HEK293 (cell line): Measurements from ENCODE around the gene UNC13A.
A peak's percentile ranks its signal among the peaks of the same experiment; 100 is the strongest.

Experiments used
- KLF1 ChIP-seq: fragments of 450-650 bp; formaldehyde crosslinking; IDR thresholded peaks from 2 replicates; pipeline ENCODE4 v1.5.1; 2016; ENCODE audit warnings: missing biosample characterization, missing genetic modification characterization
- KLF16 ChIP-seq: fragments of 450-650 bp; formaldehyde crosslinking; IDR thresholded peaks from 2 replicates; pipeline ENCODE4 v1.5.1; 2017; ENCODE audit warnings: missing biosample characterization, missing genetic modification characterization
- OVOL3 ChIP-seq: fragments of 450-650 bp; formaldehyde crosslinking; IDR thresholded peaks from 2 replicates; pipeline ENCODE4 v1.5.1; 2016; ENCODE audit warnings: missing biosample characterization, missing genetic modification characterization
- REPIN1 ChIP-seq: fragments of 450-650 bp; formaldehyde crosslinking; IDR thresholded peaks from 2 replicates; pipeline ENCODE4 v1.5.1; 2017; ENCODE audit warnings: missing biosample characterization, missing genetic modification characterization, low read depth
- REST ChIP-seq: fragments of 450-650 bp; formaldehyde crosslinking; IDR thresholded peaks from 2 replicates; pipeline ENCODE4 v1.5.1; 2016; ENCODE audit warnings: missing biosample characterization, missing genetic modification characterization
- TCF7L2 ChIP-seq: IDR thresholded peaks from 2 replicates; pipeline ENCODE4 v1.6.1; 2011; ENCODE audit warnings: low read depth, mild to moderate bottlenecking, inconsistent platforms, low read length, moderate library complexity, borderline replicate concordance
- ZNF184 ChIP-seq: fragments of 450-650 bp; IDR thresholded peaks from 2 replicates; pipeline ENCODE4 v1.5.1; 2018; ENCODE audit warnings: missing biosample characterization, mild to moderate bottlenecking, missing genetic modification characterization
- ZNF202 ChIP-seq: fragments of 450-650 bp; formaldehyde crosslinking; IDR thresholded peaks from 2 replicates; pipeline ENCODE4 v1.5.1; 2016; ENCODE audit warnings: missing biosample characterization, missing genetic modification characterization, borderline replicate concordance
- ZNF239 ChIP-seq: fragments of 450-650 bp; formaldehyde crosslinking; IDR thresholded peaks from 2 replicates; pipeline ENCODE4 v1.5.1; 2016; ENCODE audit warnings: missing biosample characterization, missing genetic modification characterization
- ZNF398 ChIP-seq: fragments of 450-650 bp; formaldehyde crosslinking; IDR thresholded peaks from 2 replicates; pipeline ENCODE4 v1.5.1; 2017; ENCODE audit warnings: missing biosample characterization, missing genetic modification characterization
- ZNF404 ChIP-seq: fragments of 450-650 bp; formaldehyde crosslinking; IDR thresholded peaks from 2 replicates; pipeline ENCODE4 v1.5.1; 2017; ENCODE audit warnings: missing biosample characterization, missing genetic modification characterization
- ZNF449 ChIP-seq: fragments of 450-650 bp; formaldehyde crosslinking; IDR thresholded peaks from 2 replicates; pipeline ENCODE4 v1.5.1; 2017; ENCODE audit warnings: missing biosample characterization, mild to moderate bottlenecking, missing genetic modification characterization, moderate library complexity
- ZNF501 ChIP-seq: fragments of 450-650 bp; formaldehyde crosslinking; IDR thresholded peaks from 2 replicates; pipeline ENCODE4 v1.5.1; 2016; ENCODE audit warnings: missing biosample characterization, missing genetic modification characterization
- ZNF548 ChIP-seq: fragments of 450-650 bp; formaldehyde crosslinking; IDR thresholded peaks from 2 replicates; pipeline ENCODE4 v1.5.1; 2016; ENCODE audit warnings: missing biosample characterization, missing genetic modification characterization
- ZNF555 ChIP-seq: fragments of 450-650 bp; formaldehyde crosslinking; conservative IDR thresholded peaks from 2 replicates; pipeline ENCODE4 v1.5.1; 2017; ENCODE audit warnings: missing biosample characterization, mild to moderate bottlenecking, missing genetic modification characterization, inconsistent platforms
- ZNF571 ChIP-seq: fragments of 450-650 bp; formaldehyde crosslinking; IDR thresholded peaks from 2 replicates; pipeline ENCODE4 v1.5.0; 2017; ENCODE audit warnings: missing biosample characterization, missing genetic modification characterization
- ZNF580 ChIP-seq: fragments of 450-650 bp; formaldehyde crosslinking; IDR thresholded peaks from 2 replicates; pipeline ENCODE4 v1.5.1; 2016; ENCODE audit warnings: missing biosample characterization, missing genetic modification characterization
- ZNF792 ChIP-seq: fragments of 450-650 bp; formaldehyde crosslinking; IDR thresholded peaks from 2 replicates; pipeline ENCODE4 v1.5.1; 2016; ENCODE audit warnings: missing biosample characterization, missing genetic modification characterization
- ZSCAN23 ChIP-seq: fragments of 450-650 bp; formaldehyde crosslinking; IDR thresholded peaks from 2 replicates; pipeline ENCODE4 v1.5.1; 2016; ENCODE audit warnings: missing biosample characterization, missing genetic modification characterization
- TF ChIP-seq, protein P1 (sequence below): fragments of 450-650 bp; formaldehyde crosslinking; IDR thresholded peaks from 2 replicates; pipeline ENCODE4 v1.5.1; 2016; ENCODE audit warnings: missing biosample characterization, missing genetic modification characterization, low read depth
- TF ChIP-seq, protein P2 (sequence below): sonication (generic); formaldehyde crosslinking; IDR thresholded peaks from 2 replicates; pipeline ENCODE4 v1.8.1; 2022; ENCODE audit warnings: mild to moderate bottlenecking, moderate library complexity, missing genetic modification reagents
- TF ChIP-seq, protein P3 (sequence below): fragments of 450-650 bp; formaldehyde crosslinking; IDR thresholded peaks from 2 replicates; pipeline ENCODE4 v1.5.1; 2016; ENCODE audit warnings: missing biosample characterization, missing genetic modification characterization, borderline replicate concordance

The UNC13A gene

GRCh38 chr19:17555929-17556813, 132.0 kb downstream of the UNC13A start (continued):
- TF ChIP-seq REST (tag by site-specific recombination) (no peak), ZNF184 (tag by site-specific recombination) (no peak), ZNF404 (tag by site-specific recombination) (no peak), ZNF202 (tag by site-specific recombination) (no peak), ZNF501 (tag by site-specific recombination) (0 out of 2 replicates have a peak, but pooled peaks have one; percentile 32), ZNF571 (tag by site-specific recombination) (no peak), ZNF548 (tag by site-specific recombination) (no peak), TCF7L2 (no peak), ZNF792 (no peak), ZNF449 (no peak), ZNF580 (tag by site-specific recombination) (no peak), ZNF239 (0 out of 2 replicates have a peak, but pooled peaks have one; percentile 43), ZNF398 (tag by site-specific recombination) (0 out of 2 replicates have a peak, but pooled peaks have one; percentile 5), OVOL3 (tag by site-specific recombination) (no peak), REPIN1 (tag by site-specific recombination) (no peak), KLF16 (tag by site-specific recombination) (peak; percentile 47; the same call in 1 of the 2 replicates), ZSCAN23 (tag by site-specific recombination) (no peak), KLF1 (tag by site-specific recombination) (no peak), ZNF555 (tag by site-specific recombination) (no peak)
- TF ChIP-seq, protein P1, sequence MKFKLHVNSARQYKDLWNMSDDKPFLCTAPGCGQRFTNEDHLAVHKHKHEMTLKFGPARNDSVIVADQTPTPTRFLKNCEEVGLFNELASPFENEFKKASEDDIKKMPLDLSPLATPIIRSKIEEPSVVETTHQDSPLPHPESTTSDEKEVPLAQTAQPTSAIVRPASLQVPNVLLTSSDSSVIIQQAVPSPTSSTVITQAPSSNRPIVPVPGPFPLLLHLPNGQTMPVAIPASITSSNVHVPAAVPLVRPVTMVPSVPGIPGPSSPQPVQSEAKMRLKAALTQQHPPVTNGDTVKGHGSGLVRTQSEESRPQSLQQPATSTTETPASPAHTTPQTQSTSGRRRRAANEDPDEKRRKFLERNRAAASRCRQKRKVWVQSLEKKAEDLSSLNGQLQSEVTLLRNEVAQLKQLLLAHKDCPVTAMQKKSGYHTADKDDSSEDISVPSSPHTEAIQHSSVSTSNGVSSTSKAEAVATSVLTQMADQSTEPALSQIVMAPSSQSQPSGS (tag by site-specific recombination), result no peak
- TF ChIP-seq, protein P2, sequence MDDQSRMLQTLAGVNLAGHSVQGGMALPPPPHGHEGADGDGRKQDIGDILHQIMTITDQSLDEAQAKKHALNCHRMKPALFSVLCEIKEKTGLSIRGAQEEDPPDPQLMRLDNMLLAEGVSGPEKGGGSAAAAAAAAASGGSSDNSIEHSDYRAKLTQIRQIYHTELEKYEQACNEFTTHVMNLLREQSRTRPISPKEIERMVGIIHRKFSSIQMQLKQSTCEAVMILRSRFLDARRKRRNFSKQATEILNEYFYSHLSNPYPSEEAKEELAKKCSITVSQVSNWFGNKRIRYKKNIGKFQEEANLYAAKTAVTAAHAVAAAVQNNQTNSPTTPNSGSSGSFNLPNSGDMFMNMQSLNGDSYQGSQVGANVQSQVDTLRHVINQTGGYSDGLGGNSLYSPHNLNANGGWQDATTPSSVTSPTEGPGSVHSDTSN, result no peak; the same call in 1 of the 2 replicates
- TF ChIP-seq, protein P3, sequence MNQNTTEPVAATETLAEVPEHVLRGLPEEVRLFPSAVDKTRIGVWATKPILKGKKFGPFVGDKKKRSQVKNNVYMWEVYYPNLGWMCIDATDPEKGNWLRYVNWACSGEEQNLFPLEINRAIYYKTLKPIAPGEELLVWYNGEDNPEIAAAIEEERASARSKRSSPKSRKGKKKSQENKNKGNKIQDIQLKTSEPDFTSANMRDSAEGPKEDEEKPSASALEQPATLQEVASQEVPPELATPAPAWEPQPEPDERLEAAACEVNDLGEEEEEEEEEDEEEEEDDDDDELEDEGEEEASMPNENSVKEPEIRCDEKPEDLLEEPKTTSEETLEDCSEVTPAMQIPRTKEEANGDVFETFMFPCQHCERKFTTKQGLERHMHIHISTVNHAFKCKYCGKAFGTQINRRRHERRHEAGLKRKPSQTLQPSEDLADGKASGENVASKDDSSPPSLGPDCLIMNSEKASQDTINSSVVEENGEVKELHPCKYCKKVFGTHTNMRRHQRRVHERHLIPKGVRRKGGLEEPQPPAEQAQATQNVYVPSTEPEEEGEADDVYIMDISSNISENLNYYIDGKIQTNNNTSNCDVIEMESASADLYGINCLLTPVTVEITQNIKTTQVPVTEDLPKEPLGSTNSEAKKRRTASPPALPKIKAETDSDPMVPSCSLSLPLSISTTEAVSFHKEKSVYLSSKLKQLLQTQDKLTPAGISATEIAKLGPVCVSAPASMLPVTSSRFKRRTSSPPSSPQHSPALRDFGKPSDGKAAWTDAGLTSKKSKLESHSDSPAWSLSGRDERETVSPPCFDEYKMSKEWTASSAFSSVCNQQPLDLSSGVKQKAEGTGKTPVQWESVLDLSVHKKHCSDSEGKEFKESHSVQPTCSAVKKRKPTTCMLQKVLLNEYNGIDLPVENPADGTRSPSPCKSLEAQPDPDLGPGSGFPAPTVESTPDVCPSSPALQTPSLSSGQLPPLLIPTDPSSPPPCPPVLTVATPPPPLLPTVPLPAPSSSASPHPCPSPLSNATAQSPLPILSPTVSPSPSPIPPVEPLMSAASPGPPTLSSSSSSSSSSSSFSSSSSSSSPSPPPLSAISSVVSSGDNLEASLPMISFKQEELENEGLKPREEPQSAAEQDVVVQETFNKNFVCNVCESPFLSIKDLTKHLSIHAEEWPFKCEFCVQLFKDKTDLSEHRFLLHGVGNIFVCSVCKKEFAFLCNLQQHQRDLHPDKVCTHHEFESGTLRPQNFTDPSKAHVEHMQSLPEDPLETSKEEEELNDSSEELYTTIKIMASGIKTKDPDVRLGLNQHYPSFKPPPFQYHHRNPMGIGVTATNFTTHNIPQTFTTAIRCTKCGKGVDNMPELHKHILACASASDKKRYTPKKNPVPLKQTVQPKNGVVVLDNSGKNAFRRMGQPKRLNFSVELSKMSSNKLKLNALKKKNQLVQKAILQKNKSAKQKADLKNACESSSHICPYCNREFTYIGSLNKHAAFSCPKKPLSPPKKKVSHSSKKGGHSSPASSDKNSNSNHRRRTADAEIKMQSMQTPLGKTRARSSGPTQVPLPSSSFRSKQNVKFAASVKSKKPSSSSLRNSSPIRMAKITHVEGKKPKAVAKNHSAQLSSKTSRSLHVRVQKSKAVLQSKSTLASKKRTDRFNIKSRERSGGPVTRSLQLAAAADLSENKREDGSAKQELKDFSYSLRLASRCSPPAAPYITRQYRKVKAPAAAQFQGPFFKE (tag by site-specific recombination), result no peak; the same call in 1 of the 2 replicates
